ENCODE measurements around the gene CCDC33. TPM values are rescaled to one million over a fixed set of nuclear protein-coding genes. Genes with fewer than 3 reads are reported as not detected.

CCDC33 gene
- total and polyA plus RNA-seq, 2 experiments from 2014 or later = 2.6 to 2.8 TPM

GRCh38 chr15:74275957-74276356 is 39.8 kb downstream of the CCDC33 start:
- no peak overlapping the region for H3K27ac ChIP-seq (ENCODE audit: low read depth)
- Mint-ChIP-seq H3K4me3 (no peak overlapping the region), H3K27ac (no peak overlapping the region), H3K9me3 (no peaks in the 10 kb centered on the region), H3K4me1 (peaks cover 5% of the 10 kb centered on the region), H3K27me3 (ENCODE audit: insufficient read depth, low read depth, poor library complexity) (peaks cover 8% of the 10 kb centered on the region), H3K36me3 (ENCODE audit: low read depth) (no peaks in the 10 kb centered on the region)
- H3K4me3 ChIP-seq = no peak overlapping the region
- no peaks in the 10 kb centered on the region for H4K20me1 ChIP-seq (replicated peaks; ENCODE audit: insufficient read depth)
- H3F3A ChIP-seq (replicated peaks; ENCODE audit: low read depth) = no peaks in the 10 kb centered on the region
- no peak overlapping the region for H3K4me2 ChIP-seq
- DNase-seq (ENCODE audit: low spot score) = peak; percentile 59
- H3K9me2 ChIP-seq (ENCODE audit: insufficient read depth) = no peaks in the 10 kb centered on the region
- TF ChIP-seq STAT1 (IDR thresholded peaks at IDR 0.05; ENCODE audit: unreplicated experiment) (no peak), ZNF462 (CRISPR knock-in tag; IDR thresholded peaks at IDR 0.05) (no peak), POLR2AphosphoS5 (IDR thresholded peaks at IDR 0.05; ENCODE audit: low read depth) (no peak), EZH2 (IDR thresholded peaks at IDR 0.05; ENCODE audit: low read depth, unreplicated experiment) (no peak), NANOG (IDR thresholded peaks at IDR 0.05; ENCODE audit: borderline replicate concordance) (no peak), CREB1 (CRISPR knock-in tag; IDR thresholded peaks at IDR 0.05; ENCODE audit: low read depth) (no peak), ZNF114 (CRISPR knock-in tag; IDR thresholded peaks at IDR 0.05) (no peak)
- no peaks in the 10 kb centered on the region for H3K79me2 ChIP-seq (replicated peaks; ENCODE audit: insufficient read depth)
- no peaks in the 10 kb centered on the region for H3K27me3 ChIP-seq (ENCODE audit: insufficient read depth)
- no peaks in the 10 kb centered on the region for H3K36me3 ChIP-seq (ENCODE audit: insufficient read depth)
- ATAC-seq = peak; percentile 83
- H2AFZ ChIP-seq = no peak overlapping the region
- no peaks in the 10 kb centered on the region for H3K4me1 ChIP-seq (ENCODE audit: insufficient read depth)

- H3K36me3 ChIP-seq (ENCODE audit: insufficient read depth) = no peaks in the 10 kb centered on the region
- no peaks in the 10 kb centered on the region for H3K9me2 ChIP-seq (ENCODE audit: insufficient read depth)
- H3K27ac Mint-ChIP-seq = no peak overlapping the region
- ATAC-seq (no peak), DNase-seq (ENCODE audit: low spot score) (no peak)
- H3K4me2 ChIP-seq = no peak overlapping the region
- H3K27me3 ChIP-seq (ENCODE audit: insufficient read depth) = no peaks in the 10 kb centered on the region
- H3K4me3 Mint-ChIP-seq = no peak overlapping the region
- no peaks in the 10 kb centered on the region for H4K20me1 ChIP-seq (replicated peaks; ENCODE audit: insufficient read depth)
- no peaks in the 10 kb centered on the region for H3K79me2 ChIP-seq (replicated peaks; ENCODE audit: insufficient read depth)
- H3K36me3 Mint-ChIP-seq (ENCODE audit: low read depth) = no peaks in the 10 kb centered on the region
- H3K27ac ChIP-seq (ENCODE audit: low read depth) = no peak overlapping the region
- no peak overlapping the region for H2AFZ ChIP-seq
- H3K4me1 ChIP-seq (ENCODE audit: insufficient read depth) = no peaks in the 10 kb centered on the region
- peaks cover 8% of the 10 kb centered on the region for H3K27me3 Mint-ChIP-seq (ENCODE audit: insufficient read depth, low read depth, poor library complexity)
- H3K4me3 ChIP-seq = no peak overlapping the region
- no peaks in the 10 kb centered on the region for H3F3A ChIP-seq (replicated peaks; ENCODE audit: low read depth)
- H3K9me3 Mint-ChIP-seq = no peaks in the 10 kb centered on the region
- 0 out of 3 replicates have a peak, but pooled peaks cover 2% of the 10 kb centered on the region for H3K4me1 Mint-ChIP-seq
- TF ChIP-seq JUNB (IDR thresholded peaks at IDR 0.05; ENCODE audit: unreplicated experiment) = no peak
- TF ChIP-seq EZH2 (IDR thresholded peaks at IDR 0.05; ENCODE audit: low read depth, unreplicated experiment) = no peak
- TF ChIP-seq CREB1 (CRISPR knock-in tag; IDR thresholded peaks at IDR 0.05; ENCODE audit: low read depth) = no peak
- no peak for TF ChIP-seq ZNF114 (CRISPR knock-in tag; IDR thresholded peaks at IDR 0.05)
Measured at GRCh38 chr15:74276560-74276959, 40.4 kb downstream of the CCDC33 start.

Data from GM23338 (cell line).